ENCODE results near the gene CXCL3.

CXCL3 gene

DNA sequence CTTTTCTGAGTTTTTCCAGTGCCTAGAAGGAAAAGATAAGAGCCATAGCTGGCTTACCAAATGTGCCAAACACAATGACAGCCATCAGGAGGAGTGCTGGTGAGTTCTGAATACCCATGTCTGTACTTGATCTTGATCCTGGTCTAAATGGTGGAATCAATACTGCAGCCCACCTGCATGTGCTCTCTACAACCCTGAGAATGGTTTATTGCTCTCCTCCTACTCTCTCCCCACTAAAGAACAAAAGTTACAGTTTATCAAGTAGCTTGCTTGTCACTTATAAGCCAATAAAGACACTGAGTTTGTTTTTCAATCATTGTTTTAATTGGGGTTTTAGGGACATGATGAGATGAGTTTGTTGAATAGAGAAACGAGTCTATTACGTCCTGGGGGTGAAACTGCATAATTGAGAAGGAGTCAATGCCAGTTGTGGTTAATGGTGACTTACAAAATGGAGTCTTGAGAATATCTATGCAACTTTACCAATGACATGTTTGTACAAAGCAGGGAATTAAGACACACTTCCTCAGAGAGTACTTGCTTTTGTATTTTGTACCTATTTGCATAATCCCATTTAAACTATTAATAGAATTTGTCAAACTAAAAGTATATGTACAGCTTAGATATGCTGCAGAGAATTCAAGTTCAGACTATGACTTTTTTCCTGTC is 20.8 kb upstream of the CXCL3 start:
- Mint-ChIP-seq H3K36me3 (no peaks in the 10 kb centered on the region), H3K4me1 (ENCODE audit: low read depth) (no peaks in the 10 kb centered on the region), H3K4me3 (no peak overlapping the region), H3K27me3 (peaks cover 7% of the 10 kb centered on the region), H3K9me3 (ENCODE audit: low read depth) (no peaks in the 10 kb centered on the region), H3K27ac (no peak overlapping the region)

DNA sequence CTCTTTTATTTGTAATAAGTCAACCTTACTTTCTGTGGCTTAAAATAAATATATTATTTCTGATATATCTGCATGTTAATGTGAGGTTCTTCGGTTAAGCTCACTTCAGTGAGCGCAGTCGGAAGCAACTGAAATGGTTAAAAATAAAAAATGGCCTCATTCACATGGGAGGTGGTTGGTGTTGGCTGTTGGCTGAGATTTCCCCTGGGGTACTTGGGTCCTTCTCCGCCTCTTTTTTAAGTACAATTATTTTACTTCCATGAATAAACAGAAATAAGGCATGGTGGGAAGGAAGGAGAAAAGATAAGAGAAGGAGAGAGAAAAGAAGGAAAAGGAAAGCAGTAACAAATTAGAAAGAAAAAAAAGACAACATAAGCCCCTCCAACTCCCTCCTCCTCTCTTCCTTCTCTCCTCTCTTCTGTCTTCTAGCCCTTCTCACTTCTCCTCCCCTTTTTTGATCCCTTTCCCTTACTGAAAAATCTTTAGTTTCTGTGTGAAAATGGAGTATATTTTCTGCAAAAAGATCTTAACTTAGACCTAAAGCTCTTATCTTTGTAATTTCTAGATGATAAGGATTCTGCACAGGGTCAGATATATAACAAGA is 19.7 kb upstream of the CXCL3 start:
- H3K27ac Mint-ChIP-seq, result no peak overlapping the region
- H3K27me3 Mint-ChIP-seq, result peaks cover 14% of the 10 kb centered on the region
- H3K36me3 Mint-ChIP-seq, result no peaks in the 10 kb centered on the region
- H3K9me3 Mint-ChIP-seq (ENCODE audit: low read depth), result no peaks in the 10 kb centered on the region
- H3K4me1 Mint-ChIP-seq (ENCODE audit: low read depth), result no peaks in the 10 kb centered on the region
- no peak overlapping the region for H3K4me3 Mint-ChIP-seq

- H3K4me3 Mint-ChIP-seq, result no peak overlapping the region
- H3K36me3 Mint-ChIP-seq, result no peaks in the 10 kb centered on the region
- no peaks in the 10 kb centered on the region for H3K9me3 Mint-ChIP-seq (ENCODE audit: low read depth)
- H3K27me3 Mint-ChIP-seq, result peaks cover 14% of the 10 kb centered on the region
- no peaks in the 10 kb centered on the region for H3K4me1 Mint-ChIP-seq (ENCODE audit: low read depth)
- H3K27ac Mint-ChIP-seq, result no peak overlapping the region
Observed at GRCh38 chr4:74057588-74057987, 19.1 kb upstream of the CXCL3 start.

- H3K36me3 Mint-ChIP-seq, result no peaks in the 10 kb centered on the region
- H3K27me3 Mint-ChIP-seq, result peaks cover 14% of the 10 kb centered on the region
- no peak overlapping the region for H3K4me3 Mint-ChIP-seq
- H3K9me3 Mint-ChIP-seq (ENCODE audit: low read depth), result no peaks in the 10 kb centered on the region
- no peak overlapping the region for H3K27ac Mint-ChIP-seq
- no peaks in the 10 kb centered on the region for H3K4me1 Mint-ChIP-seq (ENCODE audit: low read depth)
Observed at GRCh38 chr4:74056858-74057562, 18.5 kb upstream of the CXCL3 start.

GRCh38 chr4:74056114-74056857 is 17.8 kb upstream of the CXCL3 start:
- Mint-ChIP-seq H3K4me1 (ENCODE audit: low read depth) (no peaks in the 10 kb centered on the region), H3K9me3 (ENCODE audit: low read depth) (no peaks in the 10 kb centered on the region), H3K4me3 (no peak overlapping the region), H3K27ac (no peak overlapping the region), H3K27me3 (peaks cover 14% of the 10 kb centered on the region), H3K36me3 (no peaks in the 10 kb centered on the region)

GRCh38 chr4:74055498-74055897 is 17.0 kb upstream of the CXCL3 start:
- H3K4me1 Mint-ChIP-seq (ENCODE audit: low read depth), result no peaks in the 10 kb centered on the region
- no peaks in the 10 kb centered on the region for H3K36me3 Mint-ChIP-seq
- peaks cover 14% of the 10 kb centered on the region for H3K27me3 Mint-ChIP-seq
- no peak overlapping the region for H3K27ac Mint-ChIP-seq
- H3K9me3 Mint-ChIP-seq (ENCODE audit: low read depth), result no peaks in the 10 kb centered on the region
- H3K4me3 Mint-ChIP-seq, result no peak overlapping the region

DNA sequence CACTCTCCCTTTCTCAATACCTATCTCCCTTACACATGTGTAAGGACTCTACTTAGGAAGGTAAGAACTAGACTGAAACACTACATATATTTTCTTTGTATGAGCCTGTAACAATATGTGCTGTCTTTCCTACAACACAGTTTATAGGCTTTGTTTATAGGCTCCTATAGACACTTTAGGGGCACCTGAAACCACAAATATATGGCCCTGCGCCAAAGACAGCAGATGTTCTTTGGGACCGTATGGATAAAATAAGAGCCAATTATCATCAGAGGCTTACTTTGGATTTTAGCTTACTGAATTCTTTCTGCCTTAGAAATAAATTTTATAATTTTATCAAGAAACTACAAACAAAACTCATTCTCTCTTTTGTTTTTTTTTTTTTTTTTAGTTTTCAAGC is 16.6 kb upstream of the CXCL3 start:
- Mint-ChIP-seq H3K9me3 (ENCODE audit: low read depth) (no peaks in the 10 kb centered on the region), H3K4me1 (ENCODE audit: low read depth) (no peaks in the 10 kb centered on the region), H3K27me3 (peaks cover 14% of the 10 kb centered on the region), H3K36me3 (no peaks in the 10 kb centered on the region), H3K4me3 (no peak overlapping the region), H3K27ac (no peak overlapping the region)

- no peak overlapping the region for H3K27ac Mint-ChIP-seq
- peaks cover 14% of the 10 kb centered on the region for H3K27me3 Mint-ChIP-seq
- no peaks in the 10 kb centered on the region for H3K36me3 Mint-ChIP-seq
- H3K9me3 Mint-ChIP-seq (ENCODE audit: low read depth), result no peaks in the 10 kb centered on the region
- no peak overlapping the region for H3K4me3 Mint-ChIP-seq
- H3K4me1 Mint-ChIP-seq (ENCODE audit: low read depth), result no peaks in the 10 kb centered on the region
Observed at GRCh38 chr4:74054483-74055047, 16.1 kb upstream of the CXCL3 start.

- no peaks in the 10 kb centered on the region for H3K36me3 Mint-ChIP-seq
- no peaks in the 10 kb centered on the region for H3K4me1 Mint-ChIP-seq (ENCODE audit: low read depth)
- H3K4me3 Mint-ChIP-seq, result no peak overlapping the region
- H3K9me3 Mint-ChIP-seq (ENCODE audit: low read depth), result peaks cover 9% of the 10 kb centered on the region
- peaks cover 3% of the 10 kb centered on the region for H3K27me3 Mint-ChIP-seq
- H3K27ac Mint-ChIP-seq, result no peak overlapping the region
Observed at GRCh38 chr4:74047152-74047551, 8.7 kb upstream of the CXCL3 start.

DNA sequence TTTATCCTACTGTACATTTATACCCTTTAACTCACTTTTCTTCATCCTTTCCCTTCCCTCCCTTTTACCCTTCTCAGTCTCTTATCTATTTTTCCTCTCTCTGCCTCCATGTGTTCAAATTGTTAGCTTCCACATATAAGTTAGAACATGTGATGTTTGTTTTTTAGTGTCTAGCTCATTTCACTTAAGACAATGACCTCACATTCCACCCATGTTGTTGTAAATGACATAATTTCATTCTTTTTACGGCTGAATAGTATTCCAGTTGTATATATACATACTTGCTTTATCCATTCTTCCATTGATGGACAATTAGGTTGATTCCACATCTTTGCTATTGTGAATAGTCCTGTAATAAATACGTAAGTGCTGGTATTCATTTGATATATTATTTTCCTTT is 7.3 kb upstream of the CXCL3 start:
- Mint-ChIP-seq H3K27me3 (peaks cover 12% of the 10 kb centered on the region), H3K27ac (no peak overlapping the region)

GRCh38 chr4:74045247-74045646 is 6.8 kb upstream of the CXCL3 start:
- H3K4me3 Mint-ChIP-seq, result no peak overlapping the region
- H3K9me3 Mint-ChIP-seq (ENCODE audit: low read depth), result peaks cover 9% of the 10 kb centered on the region
- H3K4me1 Mint-ChIP-seq (ENCODE audit: low read depth), result no peaks in the 10 kb centered on the region
- peaks cover 15% of the 10 kb centered on the region for H3K27me3 Mint-ChIP-seq
- no peak overlapping the region for H3K27ac Mint-ChIP-seq
- H3K36me3 Mint-ChIP-seq, result no peaks in the 10 kb centered on the region

More for the DNA sequence above, 7.3 kb upstream of the CXCL3 start:
- H3K9me3 Mint-ChIP-seq (ENCODE audit: low read depth), result peaks cover 9% of the 10 kb centered on the region
- H3K36me3 Mint-ChIP-seq, result no peaks in the 10 kb centered on the region
- H3K4me1 Mint-ChIP-seq (ENCODE audit: low read depth), result no peaks in the 10 kb centered on the region
- H3K4me3 Mint-ChIP-seq, result no peak overlapping the region

- Mint-ChIP-seq H3K4me3 (no peak overlapping the region), H3K27ac (no peak overlapping the region)
Observed at GRCh38 chr4:74044677-74045076, 6.2 kb upstream of the CXCL3 start.

GRCh38 chr4:74042681-74043080 is 4.2 kb upstream of the CXCL3 start:
- Mint-ChIP-seq H3K4me3 (no peak overlapping the region), H3K4me1 (ENCODE audit: low read depth) (peaks cover 7% of the 10 kb centered on the region), H3K27me3 (peaks cover 24% of the 10 kb centered on the region), H3K36me3 (no peaks in the 10 kb centered on the region), H3K9me3 (ENCODE audit: low read depth) (peaks cover 9% of the 10 kb centered on the region), H3K27ac (no peak overlapping the region)

More at GRCh38 chr4:74044677-74045076, 6.2 kb upstream of the CXCL3 start:
- Mint-ChIP-seq H3K9me3 (ENCODE audit: low read depth) (peaks cover 9% of the 10 kb centered on the region), H3K36me3 (no peaks in the 10 kb centered on the region), H3K27me3 (peaks cover 18% of the 10 kb centered on the region), H3K4me1 (ENCODE audit: low read depth) (no peaks in the 10 kb centered on the region)

- Mint-ChIP-seq H3K9me3 (ENCODE audit: low read depth) (no peaks in the 10 kb centered on the region), H3K27ac (no peak overlapping the region), H3K36me3 (no peaks in the 10 kb centered on the region), H3K27me3 (peaks cover 30% of the 10 kb centered on the region), H3K4me1 (ENCODE audit: low read depth) (peaks cover 7% of the 10 kb centered on the region), H3K4me3 (no peak overlapping the region)
Observed at GRCh38 chr4:74041418-74041817, 2.9 kb upstream of the CXCL3 start.

DNA sequence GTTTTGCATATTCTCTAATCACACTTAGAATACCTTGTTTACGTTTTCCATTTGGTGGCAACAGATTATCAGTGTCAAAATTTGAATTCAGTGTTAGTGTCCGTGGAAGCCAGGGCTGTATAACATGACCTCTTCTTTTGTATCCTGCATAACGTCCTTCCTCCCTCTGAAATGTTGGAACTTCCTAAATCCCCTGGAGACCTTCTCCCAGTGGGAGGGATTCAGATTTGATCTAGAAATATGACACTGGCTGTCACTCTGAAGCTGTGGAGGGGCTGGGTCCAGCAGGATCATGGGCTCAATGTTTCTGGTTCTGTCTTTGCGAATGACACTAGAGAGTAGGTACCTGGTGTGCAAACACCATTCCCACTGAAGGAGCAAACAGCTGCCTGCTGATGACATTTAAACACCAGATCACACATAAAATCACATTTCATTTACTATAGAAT is 850 bp upstream of the CXCL3 start:
- H3K4me1 Mint-ChIP-seq (ENCODE audit: low read depth), result peaks cover 7% of the 10 kb centered on the region
- H3K36me3 Mint-ChIP-seq, result no peaks in the 10 kb centered on the region
- H3K9me3 Mint-ChIP-seq (ENCODE audit: low read depth), result no peaks in the 10 kb centered on the region
- peaks cover 31% of the 10 kb centered on the region for H3K27me3 Mint-ChIP-seq
- H3K4me3 Mint-ChIP-seq, result peak overlapping the region; percentile 76
- no peak overlapping the region for H3K27ac Mint-ChIP-seq
